NCI-H2107 treated with DMSO at 0.1 percent for 48 hours (cell line): ENCODE results near the gene FURIN.
"Not testable (repeated sequence)": the region's sequence is repeated elsewhere in the genome, so short reads cannot be mapped to it uniquely, and the experiment has no call there.

Experiments
- DNase-seq: peaks from one replicate; lab custom pipeline; 2025; ENCODE audit not compliant: unreplicated experiment; lab: John Stamatoyannopoulos, UW

FURIN gene

DNA sequence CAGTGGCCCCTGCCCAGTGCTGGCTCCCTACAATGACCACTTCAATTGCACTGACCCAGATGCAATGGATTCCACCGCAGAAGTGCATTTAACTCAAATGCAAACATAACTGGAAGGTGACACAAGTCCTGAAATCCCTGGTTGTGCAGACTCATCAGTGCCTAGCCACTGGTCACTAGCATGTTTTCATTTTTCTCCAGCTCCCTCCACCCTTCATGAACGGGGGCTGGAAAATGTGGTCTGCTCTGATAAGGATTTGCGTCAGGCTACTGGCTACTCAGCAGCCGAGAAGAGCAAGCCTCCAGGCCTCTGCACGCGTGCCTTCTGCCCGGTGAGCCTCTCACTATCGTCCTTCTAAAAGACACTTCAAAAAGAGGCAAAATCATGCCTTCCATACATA is 27.4 kb upstream of the FURIN start:
- no peak for DNase-seq

- DNase-seq = no peak
Measured at GRCh38 chr15:90844696-90845095, 23.7 kb upstream of the FURIN start.

DNA sequence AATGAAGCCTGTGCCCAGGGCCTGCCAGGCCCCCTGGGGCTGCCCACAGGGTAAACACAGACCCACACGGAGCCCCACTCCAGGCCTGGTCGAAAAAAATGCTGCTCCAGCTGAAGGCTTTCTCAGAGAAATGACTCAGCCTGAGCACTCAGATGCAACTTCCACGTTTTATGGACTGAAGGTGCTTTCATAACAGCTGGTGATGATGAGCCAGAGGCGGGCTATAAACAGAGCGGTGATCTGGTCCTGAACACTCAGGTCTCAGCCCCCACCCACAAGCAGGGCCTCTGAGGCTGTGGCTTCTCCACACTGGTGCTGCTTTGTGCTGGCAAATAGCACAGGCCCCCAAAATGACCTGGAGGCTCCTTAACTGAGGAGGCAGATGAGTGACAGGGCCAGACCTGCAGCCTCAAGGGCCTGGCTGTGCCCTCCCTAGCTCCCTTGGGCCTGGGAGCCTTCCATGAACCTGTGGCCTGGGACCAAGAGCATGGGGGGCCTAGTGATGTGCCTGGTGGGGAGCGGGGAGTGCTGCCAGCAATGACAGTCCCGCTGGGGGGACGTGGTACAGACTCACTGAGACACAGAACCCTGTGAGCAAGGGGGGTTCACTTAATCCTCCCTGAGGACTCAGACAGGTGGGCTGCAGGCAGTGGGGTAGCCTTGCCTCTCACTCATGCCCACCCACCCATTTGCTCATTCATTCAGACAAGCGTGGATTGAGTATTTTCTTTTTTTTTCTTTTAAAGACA is 23.0 kb upstream of the FURIN start:
- peak; percentile 24 for DNase-seq

- DNase-seq = not testable (repeated sequence)
Measured at GRCh38 chr15:90849424-90849823, 19.0 kb upstream of the FURIN start.

GRCh38 chr15:90851114-90851513 is 17.3 kb upstream of the FURIN start:
- no peak for DNase-seq

GRCh38 chr15:90851940-90852339 is 16.4 kb upstream of the FURIN start:
- DNase-seq = no peak

DNA sequence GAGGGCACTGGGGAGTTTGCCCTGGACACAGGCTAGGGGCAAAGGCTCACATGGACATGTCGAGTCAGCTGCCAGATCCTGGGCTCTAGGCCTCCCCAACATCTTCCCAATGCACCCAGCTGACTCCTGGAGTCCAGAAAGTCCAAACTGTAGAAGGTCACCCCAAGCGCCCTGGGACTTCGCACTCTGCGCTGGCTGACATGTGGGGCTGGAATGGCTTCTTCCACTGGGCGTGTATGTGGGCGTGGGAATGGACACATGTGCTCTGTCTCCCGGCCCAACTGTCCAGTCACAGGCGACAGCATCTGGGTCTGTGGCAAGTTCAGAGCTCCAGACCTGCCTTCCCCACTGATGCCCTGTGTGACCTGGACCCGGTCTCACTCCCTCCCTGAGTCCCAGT is 13.2 kb upstream of the FURIN start:
- DNase-seq = no peak

DNA sequence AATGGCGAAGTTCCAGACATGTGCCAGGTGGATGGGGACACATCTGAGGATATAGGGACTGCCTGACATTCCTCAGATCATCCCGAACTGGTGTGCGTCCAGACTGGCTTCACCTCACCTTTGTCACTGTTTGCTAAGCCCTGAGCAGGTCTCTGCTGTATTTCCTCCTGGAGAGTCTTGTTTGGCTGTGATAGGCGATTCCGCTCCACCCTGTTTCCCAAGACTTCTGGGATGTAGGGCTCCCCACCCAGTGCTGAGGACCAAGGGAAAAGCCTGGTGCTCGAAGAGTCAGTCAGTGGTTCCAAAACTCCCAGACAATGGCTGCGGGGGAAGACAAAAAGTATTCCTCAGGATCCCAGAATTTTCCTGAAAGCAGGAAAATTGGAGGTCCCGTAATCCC is 11.1 kb upstream of the FURIN start:
- DNase-seq = no peak

DNA sequence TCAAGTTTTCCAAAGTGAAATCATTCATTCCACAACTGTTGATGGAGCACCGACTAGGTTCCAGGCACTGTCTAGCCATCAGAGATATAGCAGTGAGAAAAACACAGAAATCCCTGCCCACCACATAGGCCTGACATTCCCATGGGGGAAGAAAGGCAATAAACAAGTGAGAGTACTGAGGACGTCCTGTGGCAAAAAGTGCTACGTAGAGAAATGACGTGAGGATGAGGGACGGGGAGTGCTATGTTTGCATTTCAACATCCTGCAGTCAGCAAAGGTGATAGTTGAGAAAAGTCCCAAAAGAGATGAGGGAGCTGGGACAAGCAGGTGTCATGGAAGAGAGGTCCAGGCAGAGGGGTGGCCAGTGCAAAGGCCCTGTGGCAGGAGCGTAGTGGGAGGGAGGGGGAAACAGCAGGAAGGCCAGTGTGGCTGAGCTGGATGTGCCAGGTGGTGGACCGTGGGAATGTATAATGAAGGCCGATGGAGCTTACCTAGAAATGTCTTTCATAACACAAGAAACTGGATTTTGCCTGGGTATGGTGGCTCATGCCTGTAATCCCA is 10.4 kb upstream of the FURIN start:
- no peak for DNase-seq

- no peak for DNase-seq
Measured at GRCh38 chr15:90859234-90860131, 8.9 kb upstream of the FURIN start.

- no peak for DNase-seq
Measured at GRCh38 chr15:90860450-90860849, 7.9 kb upstream of the FURIN start.

GRCh38 chr15:90860942-90861675 is 7.3 kb upstream of the FURIN start:
- DNase-seq = peak; percentile 63

- DNase-seq = no peak
Measured at GRCh38 chr15:90862487-90862886, 5.9 kb upstream of the FURIN start.

DNA sequence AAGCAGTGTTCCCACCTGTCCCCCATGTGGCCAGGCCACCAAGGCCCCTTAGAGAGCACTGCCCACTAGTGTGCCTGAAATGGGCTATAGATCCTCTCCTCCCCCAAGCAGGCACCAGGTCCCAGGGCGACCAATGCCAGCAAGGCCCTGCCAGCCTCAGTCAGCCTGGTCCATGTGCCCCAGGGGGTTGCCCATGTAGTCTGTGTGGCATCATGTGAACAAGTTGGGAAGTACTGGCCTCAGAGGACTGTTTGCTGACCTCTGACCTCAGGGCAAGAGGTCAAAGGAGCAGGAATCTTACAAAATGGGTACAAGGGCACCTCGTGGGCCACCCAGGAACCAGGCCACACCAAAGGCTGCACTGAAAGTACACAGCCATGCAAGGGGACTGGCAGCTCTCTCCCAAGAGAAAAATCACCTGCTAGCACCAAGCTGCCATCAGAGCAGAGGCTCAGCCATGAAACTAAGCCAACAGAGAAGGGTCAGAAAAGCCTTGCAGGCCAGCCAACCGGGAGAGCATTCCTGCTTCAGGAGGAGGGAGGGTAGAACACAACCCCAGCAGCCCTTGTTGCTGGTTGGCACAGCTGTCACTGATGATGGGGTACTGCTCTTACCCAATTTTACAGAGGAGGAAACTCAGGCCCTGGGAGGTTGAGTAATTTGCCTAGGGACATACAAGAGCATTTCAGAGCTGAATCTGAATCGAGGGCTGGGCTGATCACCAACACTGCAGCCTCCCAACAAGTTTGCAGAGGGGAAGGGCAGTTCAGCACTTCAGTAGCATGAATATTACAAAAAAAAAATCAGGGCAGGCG is 5.2 kb upstream of the FURIN start:
- DNase-seq = no peak

- DNase-seq = no peak
Measured at GRCh38 chr15:90863987-90864386, 4.4 kb upstream of the FURIN start.

- no peak for DNase-seq
Measured at GRCh38 chr15:90864507-90864906, 3.9 kb upstream of the FURIN start.

GRCh38 chr15:90865702-90866101 is 2.7 kb upstream of the FURIN start:
- DNase-seq = no peak

- DNase-seq = no peak
Measured at GRCh38 chr15:90866161-90866715, 2.1 kb upstream of the FURIN start.

GRCh38 chr15:90866800-90867199 is 1.6 kb upstream of the FURIN start:
- DNase-seq = no peak

DNA sequence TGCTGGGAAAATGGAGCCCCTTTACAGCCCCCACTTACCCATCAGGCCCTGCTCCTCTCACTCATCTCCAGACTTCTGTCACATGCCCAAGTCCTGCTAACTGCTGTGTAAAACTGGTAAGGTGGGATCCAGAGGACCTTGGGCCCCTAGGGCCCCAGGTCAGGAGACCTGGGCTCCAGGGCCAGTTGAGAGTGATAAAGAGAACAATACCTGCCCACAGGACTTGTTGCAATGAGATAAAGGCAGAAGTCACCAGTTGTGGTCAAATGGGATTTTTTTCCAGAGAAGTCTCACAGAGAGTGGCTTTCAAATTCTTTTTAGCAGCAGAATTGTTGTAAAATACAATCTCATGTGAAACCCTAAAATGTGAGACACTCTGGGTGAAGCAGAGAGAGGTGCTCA is 753 bp downstream of the FURIN start:
- DNase-seq = no peak
